ENCODE data around the gene EHD4. TPM values are rescaled to one million over a fixed set of nuclear protein-coding genes. Genes with fewer than 3 reads are reported as not detected.

The EHD4 gene
- total RNA-seq, 6 experiments from 2014 or later = 14.1 to 21.8 (median 18.1) TPM

DNA sequence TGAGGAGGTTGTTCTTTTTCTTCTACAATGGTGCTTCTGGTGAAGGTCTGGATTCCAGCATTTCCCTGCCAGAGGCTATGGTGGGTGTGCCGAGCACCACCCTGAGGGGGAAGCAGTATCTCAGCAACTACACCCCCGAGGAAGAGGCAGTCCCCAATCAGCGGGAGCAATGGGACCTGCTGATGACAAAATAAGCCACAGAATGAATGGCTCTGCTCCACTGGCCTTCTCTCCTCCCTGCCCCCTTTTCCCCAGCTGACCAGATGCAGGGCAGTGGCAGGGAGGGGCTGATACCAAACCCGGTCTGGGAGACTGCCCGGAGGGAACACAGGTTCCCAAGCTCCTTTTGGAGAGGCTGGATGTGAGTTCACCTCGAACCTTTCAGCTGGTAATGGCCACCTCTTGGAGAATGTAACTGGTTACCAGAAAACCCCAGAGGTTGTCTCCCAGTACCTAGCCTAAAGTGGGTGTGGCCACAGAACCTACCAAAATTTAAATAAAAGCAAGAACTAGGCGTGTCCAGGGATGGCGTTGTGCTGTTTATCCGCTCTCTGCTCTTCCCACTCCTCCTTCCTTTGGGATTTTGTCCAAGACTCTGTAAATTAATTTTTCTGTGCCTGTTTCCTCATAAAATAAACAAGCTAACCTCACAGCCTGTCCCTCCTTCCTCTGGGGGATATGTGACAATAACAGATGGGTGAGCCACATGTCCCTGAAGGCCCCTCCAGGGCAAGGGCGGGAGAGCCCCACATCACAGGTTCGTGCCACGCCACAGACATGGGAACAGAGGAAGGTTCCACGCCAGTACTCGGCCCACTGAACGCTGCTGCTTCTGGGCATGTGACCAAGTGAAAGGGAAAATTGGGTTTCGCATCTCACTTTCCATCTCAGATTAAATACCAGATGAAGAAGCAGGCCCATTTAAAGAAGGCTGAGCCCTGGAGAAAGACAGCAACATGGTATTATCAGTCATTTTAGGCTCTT lies 43.4 kb downstream of the EHD4 start:
- peaks cover 66% of the 10 kb centered on the region for H3K4me1 Mint-ChIP-seq (ENCODE audit: low read depth)
- H3K4me3 Mint-ChIP-seq = no peak overlapping the region
- DNase-seq = no peak
- peak overlapping the region; percentile 88 for H3K27ac Mint-ChIP-seq
- H3K9me3 Mint-ChIP-seq = no peaks in the 10 kb centered on the region
- no peaks in the 10 kb centered on the region for H3K27me3 Mint-ChIP-seq (ENCODE audit: insufficient read depth)
- TF ChIP-seq, protein P1, sequence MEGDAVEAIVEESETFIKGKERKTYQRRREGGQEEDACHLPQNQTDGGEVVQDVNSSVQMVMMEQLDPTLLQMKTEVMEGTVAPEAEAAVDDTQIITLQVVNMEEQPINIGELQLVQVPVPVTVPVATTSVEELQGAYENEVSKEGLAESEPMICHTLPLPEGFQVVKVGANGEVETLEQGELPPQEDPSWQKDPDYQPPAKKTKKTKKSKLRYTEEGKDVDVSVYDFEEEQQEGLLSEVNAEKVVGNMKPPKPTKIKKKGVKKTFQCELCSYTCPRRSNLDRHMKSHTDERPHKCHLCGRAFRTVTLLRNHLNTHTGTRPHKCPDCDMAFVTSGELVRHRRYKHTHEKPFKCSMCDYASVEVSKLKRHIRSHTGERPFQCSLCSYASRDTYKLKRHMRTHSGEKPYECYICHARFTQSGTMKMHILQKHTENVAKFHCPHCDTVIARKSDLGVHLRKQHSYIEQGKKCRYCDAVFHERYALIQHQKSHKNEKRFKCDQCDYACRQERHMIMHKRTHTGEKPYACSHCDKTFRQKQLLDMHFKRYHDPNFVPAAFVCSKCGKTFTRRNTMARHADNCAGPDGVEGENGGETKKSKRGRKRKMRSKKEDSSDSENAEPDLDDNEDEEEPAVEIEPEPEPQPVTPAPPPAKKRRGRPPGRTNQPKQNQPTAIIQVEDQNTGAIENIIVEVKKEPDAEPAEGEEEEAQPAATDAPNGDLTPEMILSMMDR (IDR thresholded peaks at IDR 0.05) = no peak
- H3K36me3 Mint-ChIP-seq (ENCODE audit: low read depth) = 0 out of 2 replicates have a peak, but pooled peaks cover 7% of the 10 kb centered on the region

DNA sequence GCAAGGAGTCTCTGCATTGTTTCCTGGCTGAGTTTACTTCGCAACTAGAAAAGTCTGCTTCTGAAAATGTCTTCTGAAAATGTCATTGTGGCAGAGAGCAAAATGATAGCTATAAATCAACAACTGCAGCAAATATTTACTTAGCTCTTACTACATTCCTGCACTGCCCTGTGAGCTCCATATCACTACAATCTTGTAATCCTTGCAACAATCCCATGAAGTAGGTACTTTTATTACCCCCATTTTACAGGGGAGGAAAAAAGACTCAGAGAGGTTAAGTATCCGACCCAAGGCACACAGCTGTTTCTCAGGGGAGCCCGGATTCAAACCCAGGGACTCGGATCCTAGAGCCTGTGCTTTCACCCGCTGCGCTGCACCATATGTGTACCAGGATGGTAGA lies 44.3 kb downstream of the EHD4 start:
- no peaks in the 10 kb centered on the region for H3K9me3 Mint-ChIP-seq
- H3K4me3 Mint-ChIP-seq = no peak overlapping the region
- DNase-seq = no peak
- TF ChIP-seq, protein P1 (IDR thresholded peaks at IDR 0.05) = no peak
- H3K27ac Mint-ChIP-seq = no peak overlapping the region
- peaks cover 57% of the 10 kb centered on the region for H3K4me1 Mint-ChIP-seq (ENCODE audit: low read depth)
- H3K36me3 Mint-ChIP-seq (ENCODE audit: low read depth) = 0 out of 2 replicates have a peak, but pooled peaks cover 14% of the 10 kb centered on the region
- no peaks in the 10 kb centered on the region for H3K27me3 Mint-ChIP-seq (ENCODE audit: insufficient read depth)

DNA sequence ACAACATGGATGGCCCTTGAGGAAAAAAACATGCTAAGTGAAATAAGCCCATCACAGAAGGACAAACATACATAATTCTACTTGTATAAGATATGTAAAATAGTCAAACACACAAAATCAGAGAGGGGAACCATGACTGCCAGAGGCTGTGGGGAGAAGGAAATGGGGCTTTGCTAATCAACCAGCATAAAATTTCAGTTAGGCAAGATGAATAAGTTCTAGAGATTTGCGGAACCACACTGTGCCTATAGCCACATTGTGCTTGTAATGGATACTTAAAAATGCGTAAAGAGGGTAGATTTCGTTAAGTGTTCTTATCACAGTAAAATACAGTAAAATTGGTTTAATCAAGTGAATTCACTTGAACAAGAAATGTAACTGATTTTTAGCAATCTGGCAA lies 44.8 kb downstream of the EHD4 start:
- Mint-ChIP-seq H3K4me3 (no peak overlapping the region), H3K27me3 (ENCODE audit: insufficient read depth) (no peaks in the 10 kb centered on the region), H3K9me3 (no peaks in the 10 kb centered on the region), H3K4me1 (ENCODE audit: low read depth) (peaks cover 52% of the 10 kb centered on the region), H3K36me3 (ENCODE audit: low read depth) (0 out of 2 replicates have a peak, but pooled peaks cover 20% of the 10 kb centered on the region), H3K27ac (no peak overlapping the region)
- no peak for DNase-seq
- TF ChIP-seq, protein P1 (IDR thresholded peaks at IDR 0.05) = no peak

- no peak overlapping the region for H3K4me3 Mint-ChIP-seq
- no peaks in the 10 kb centered on the region for H3K9me3 Mint-ChIP-seq
- H3K27me3 Mint-ChIP-seq (ENCODE audit: insufficient read depth) = no peaks in the 10 kb centered on the region
- peaks cover 52% of the 10 kb centered on the region for H3K4me1 Mint-ChIP-seq (ENCODE audit: low read depth)
- no peak for DNase-seq
- peak overlapping the region; percentile 30 for H3K27ac Mint-ChIP-seq
- 0 out of 2 replicates have a peak, but pooled peaks cover 13% of the 10 kb centered on the region for H3K36me3 Mint-ChIP-seq (ENCODE audit: low read depth)
- TF ChIP-seq, protein P1 (IDR thresholded peaks at IDR 0.05) = no peak
These were observed 45.9 kb downstream of the EHD4 start for GRCh38 chr15:41926185-41927056.

- TF ChIP-seq, protein P1 (IDR thresholded peaks at IDR 0.05) = no peak
- Mint-ChIP-seq H3K36me3 (ENCODE audit: low read depth) (peaks cover 13% of the 10 kb centered on the region; the same call in 1 of the 2 replicates), H3K4me1 (ENCODE audit: low read depth) (peaks cover 56% of the 10 kb centered on the region), H3K27ac (no peak overlapping the region), H3K27me3 (ENCODE audit: insufficient read depth) (no peaks in the 10 kb centered on the region), H3K4me3 (no peak overlapping the region), H3K9me3 (no peaks in the 10 kb centered on the region)
- no peak for DNase-seq
These were observed 47.2 kb downstream of the EHD4 start for GRCh38 chr15:41925086-41925608.

Measured in HFFc6 (cell line).